Hepatocyte (in vitro differentiated cells): ENCODE data around the gene COL4A2.

Experiments used
- CTCF ChIP-seq: fragments of 200-600 bp; sonication (generic); IDR thresholded peaks from 2 replicates; pipeline ENCODE4 v1.5.1; 2016; ENCODE audit warnings: antibody characterized with exemption, mild to moderate bottlenecking; ENCODE audit not compliant: poor library complexity
- EZH2 ChIP-seq: fragments of 200-600 bp; sonication (generic); IDR thresholded peaks from 2 replicates; pipeline ENCODE4 v1.6.1; 2016; ENCODE audit warnings: antibody characterized with exemption, mild to moderate bottlenecking, borderline replicate concordance

GRCh38 chr13:110561344-110562035 is 254.4 kb downstream of the COL4A2 start, which contains the start of gene RAB20:
- TF ChIP-seq CTCF (no peak), EZH2 (no peak)
